SU-DHL-6 (cell line): ENCODE measurements around the gene SOX1.

Experiments
- EZH2phosphoT487 ChIP-seq: fragments of 200-600 bp; sonication (generic), shearing (Covaris generic); conservative IDR thresholded peaks from 2 replicates; pipeline ENCODE4 v1.6.1; 2018; ENCODE audit warnings: mild to moderate bottlenecking, antibody characterized with exemption, low read length, moderate library complexity, mixed read lengths
- TF ChIP-seq, protein P1 (sequence below): fragments of 200-600 bp; sonication (generic); IDR thresholded peaks from one replicate; pipeline ENCODE4 v1.5.1; 2017; ENCODE audit warnings: antibody characterized with exemption, mild to moderate bottlenecking, low read length, moderate library complexity; ENCODE audit not compliant: insufficient read depth, poor library complexity, severe bottlenecking

- TF ChIP-seq, protein P1, sequence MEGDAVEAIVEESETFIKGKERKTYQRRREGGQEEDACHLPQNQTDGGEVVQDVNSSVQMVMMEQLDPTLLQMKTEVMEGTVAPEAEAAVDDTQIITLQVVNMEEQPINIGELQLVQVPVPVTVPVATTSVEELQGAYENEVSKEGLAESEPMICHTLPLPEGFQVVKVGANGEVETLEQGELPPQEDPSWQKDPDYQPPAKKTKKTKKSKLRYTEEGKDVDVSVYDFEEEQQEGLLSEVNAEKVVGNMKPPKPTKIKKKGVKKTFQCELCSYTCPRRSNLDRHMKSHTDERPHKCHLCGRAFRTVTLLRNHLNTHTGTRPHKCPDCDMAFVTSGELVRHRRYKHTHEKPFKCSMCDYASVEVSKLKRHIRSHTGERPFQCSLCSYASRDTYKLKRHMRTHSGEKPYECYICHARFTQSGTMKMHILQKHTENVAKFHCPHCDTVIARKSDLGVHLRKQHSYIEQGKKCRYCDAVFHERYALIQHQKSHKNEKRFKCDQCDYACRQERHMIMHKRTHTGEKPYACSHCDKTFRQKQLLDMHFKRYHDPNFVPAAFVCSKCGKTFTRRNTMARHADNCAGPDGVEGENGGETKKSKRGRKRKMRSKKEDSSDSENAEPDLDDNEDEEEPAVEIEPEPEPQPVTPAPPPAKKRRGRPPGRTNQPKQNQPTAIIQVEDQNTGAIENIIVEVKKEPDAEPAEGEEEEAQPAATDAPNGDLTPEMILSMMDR, result no peak
- TF ChIP-seq EZH2phosphoT487, result no peak
These were observed 12.7 kb downstream of the SOX1 start for GRCh38 chr13:112079696-112080095.
